ENCODE results near the gene SLC25A21.
A peak's percentile ranks its signal among the peaks of the same experiment; 100 is the strongest.

The SLC25A21 gene

GRCh38 chr14:36658123-36659009 lies 514.0 kb downstream of the SLC25A21 start:
- DNase-seq: peak; percentile 4

- peak; percentile 18 for DNase-seq
Measured at GRCh38 chr14:36657399-36658122, 514.8 kb downstream of the SLC25A21 start.

- no peak for DNase-seq
Measured at GRCh38 chr14:36656687-36657398, 515.6 kb downstream of the SLC25A21 start.

- peak; percentile 65 for DNase-seq
Measured at GRCh38 chr14:36655963-36656686, 516.3 kb downstream of the SLC25A21 start.

GRCh38 chr14:36655571-36655962 lies 516.8 kb downstream of the SLC25A21 start:
- DNase-seq: no peak

GRCh38 chr14:36654794-36655381 lies 517.5 kb downstream of the SLC25A21 start:
- no peak for DNase-seq

- no peak for DNase-seq
Measured at GRCh38 chr14:36653962-36654793, 518.2 kb downstream of the SLC25A21 start.

GRCh38 chr14:36653413-36653812 lies 519.0 kb downstream of the SLC25A21 start:
- DNase-seq: no peak

GRCh38 chr14:36652542-36653201 lies 519.7 kb downstream of the SLC25A21 start:
- DNase-seq: no peak

GRCh38 chr14:36649872-36650650 lies 522.3 kb downstream of the SLC25A21 start:
- DNase-seq: no peak

GRCh38 chr14:36647824-36648753 lies 524.3 kb downstream of the SLC25A21 start:
- DNase-seq: peak; percentile 8

- DNase-seq: no peak
Measured at GRCh38 chr14:36647417-36647823, 525.0 kb downstream of the SLC25A21 start.

GRCh38 chr14:36646664-36647416 lies 525.6 kb downstream of the SLC25A21 start:
- DNase-seq: peak; percentile 8

- DNase-seq: no peak
Measured at GRCh38 chr14:36633580-36633979, 538.8 kb downstream of the SLC25A21 start.
